H1 (cell line): ENCODE measurements around the gene CRYBG1. TPM values are rescaled to one million over a fixed set of nuclear protein-coding genes. Genes with fewer than 3 reads are reported as not detected.

Experiments
- ASH2L ChIP-seq: fragments of 200-600, 300-600 bp; sonication (generic); IDR thresholded peaks from one replicate; pipeline ENCODE4 v1.7.1; 2017; ENCODE audit warnings: low read length
- ATF2 ChIP-seq: IDR thresholded peaks from 2 replicates; pipeline ENCODE4 v1.6.1; 2012; ENCODE audit warnings: low read length, inconsistent platforms
- CHD7 ChIP-seq: fragments of 300-600 bp; sonication (generic); IDR thresholded peaks from 2 replicates; pipeline ENCODE4 v1.7.1; 2012; ENCODE audit warnings: low read length, moderate library complexity, mild to moderate bottlenecking, inconsistent platforms; ENCODE audit not compliant: insufficient replicate concordance
- CREB1 ChIP-seq: IDR thresholded peaks from 2 replicates; pipeline ENCODE4 v1.6.1; 2012; ENCODE audit warnings: inconsistent platforms
- JUN ChIP-seq: IDR thresholded peaks from 2 replicates; pipeline ENCODE4 v1.6.1; 2011; ENCODE audit warnings: low read depth, mild to moderate bottlenecking, improper control_type of control experiment, low read length
- RAD21 ChIP-seq, 2 experiments: IDR thresholded peaks in 1 of 2; conservative IDR thresholded peaks in 1 of 2; 2 replicates each; pipeline ENCODE4 v1.6.1; 2011; ENCODE audit warnings: low read depth in 2 of 2, low read length in 2 of 2, improper control_type of control experiment in 1 of 2, inconsistent platforms in 1 of 2, mild to moderate bottlenecking in 1 of 2, moderate library complexity in 1 of 2
- RFX5 ChIP-seq: IDR thresholded peaks from 2 replicates; pipeline ENCODE4 v1.6.1; 2011; ENCODE audit warnings: low read depth, low read length, improper control_type of control experiment, borderline replicate concordance
- SP4 ChIP-seq: IDR thresholded peaks from 2 replicates; pipeline ENCODE4 v1.6.1; 2012; ENCODE audit warnings: low read length, inconsistent platforms
- TBP ChIP-seq: IDR thresholded peaks from 2 replicates; pipeline ENCODE4 v1.6.1; 2011; ENCODE audit warnings: low read depth, low read length, improper control_type of control experiment
- TEAD4 ChIP-seq: IDR thresholded peaks from 2 replicates; pipeline ENCODE4 v1.6.1; 2012; ENCODE audit warnings: low read depth, low read length, inconsistent platforms, mixed read lengths
- polyA plus RNA-seq, 7 experiments: library from polyadenylated mRNA; depleted of rRNA in 3 of 7; stranded (reverse) in 5 of 7; unstranded in 2 of 7; fragments of >200 nt in 5 of 7; fragments of 200-250 nt in 2 of 7; gene quantifications; 1 replicate in 5 of 7; 2 replicates in 1 of 7; 4 replicates in 1 of 7; pipeline versions ENCODE4 v1.2.1 to v1.2.3, GENCODE V29; 2011 to 2013; ENCODE audit warnings: missing spikeins in 2 of 7, mixed read lengths in 2 of 7
- total RNA-seq: library from RNA; stranded (reverse); fragmentation: NEBNext Ultra II Directional; extraction: Animal tissue kit (Norgen Biotek cat#: 25700); gene quantifications from 2 replicates; pipeline ENCODE4 v1.2.1, GENCODE V29; 2021

The CRYBG1 gene
- total and polyA plus RNA-seq, 2 of the 8 experiments (the other 6 are each of a cell fraction or from before 2014, with no cell fraction given) = 2.2 to 11.6 TPM

GRCh38 chr6:106486236-106486635 is 125.7 kb downstream of the CRYBG1 start (continued):
- no peak for TF ChIP-seq CHD7
- TF ChIP-seq RFX5 = no peak
- TF ChIP-seq CREB1 = no peak
- no peak for TF ChIP-seq JUN
- TF ChIP-seq TBP = no peak
- TF ChIP-seq ASH2L = no peak
- no peak for TF ChIP-seq RAD21 (IDR thresholded peaks at IDR 0.05 in 1 of 2, conservative IDR thresholded peaks at IDR 0.05 in 1 of 2; ENCODE audit: low read depth in 2 of 2, low read length in 2 of 2)
- TF ChIP-seq SP4 = no peak
- no peak for TF ChIP-seq TEAD4
- TF ChIP-seq ATF2 = no peak
